Activated T-cell treated with anti-CD3 and anti-CD28 coated beads, Interleukin-2, amount 50 U/mL, for 24 hours (primary cell): ENCODE data around the gene CREB1.

Source experiments
- DNase-seq: peaks from one replicate; pipeline ENCODE4 v3.0.0-alpha.2; 2020
- H3K27ac Mint-ChIP-seq: 2 replicates; pipeline ENCODE4 v1.8.0; 2020; ENCODE audit warnings: mild to moderate bottlenecking, mixed read lengths
- H3K27me3 Mint-ChIP-seq: 2 replicates; pipeline ENCODE4 v1.8.0; 2020; ENCODE audit warnings: mixed read lengths
- H3K36me3 Mint-ChIP-seq: 2 replicates; pipeline ENCODE4 v1.8.0; 2020; ENCODE audit warnings: low read depth, mixed read lengths
- H3K4me1 Mint-ChIP-seq: 2 replicates; pipeline ENCODE4 v1.8.0; 2020; ENCODE audit warnings: low read depth, mixed read lengths
- H3K4me3 Mint-ChIP-seq: 2 replicates; pipeline ENCODE4 v1.8.0; 2020; ENCODE audit warnings: mild to moderate bottlenecking, moderate library complexity, mixed read lengths
- H3K9me3 Mint-ChIP-seq: 2 replicates; pipeline ENCODE4 v1.8.0; 2020; ENCODE audit warnings: mixed read lengths

Gene CREB1

DNA sequence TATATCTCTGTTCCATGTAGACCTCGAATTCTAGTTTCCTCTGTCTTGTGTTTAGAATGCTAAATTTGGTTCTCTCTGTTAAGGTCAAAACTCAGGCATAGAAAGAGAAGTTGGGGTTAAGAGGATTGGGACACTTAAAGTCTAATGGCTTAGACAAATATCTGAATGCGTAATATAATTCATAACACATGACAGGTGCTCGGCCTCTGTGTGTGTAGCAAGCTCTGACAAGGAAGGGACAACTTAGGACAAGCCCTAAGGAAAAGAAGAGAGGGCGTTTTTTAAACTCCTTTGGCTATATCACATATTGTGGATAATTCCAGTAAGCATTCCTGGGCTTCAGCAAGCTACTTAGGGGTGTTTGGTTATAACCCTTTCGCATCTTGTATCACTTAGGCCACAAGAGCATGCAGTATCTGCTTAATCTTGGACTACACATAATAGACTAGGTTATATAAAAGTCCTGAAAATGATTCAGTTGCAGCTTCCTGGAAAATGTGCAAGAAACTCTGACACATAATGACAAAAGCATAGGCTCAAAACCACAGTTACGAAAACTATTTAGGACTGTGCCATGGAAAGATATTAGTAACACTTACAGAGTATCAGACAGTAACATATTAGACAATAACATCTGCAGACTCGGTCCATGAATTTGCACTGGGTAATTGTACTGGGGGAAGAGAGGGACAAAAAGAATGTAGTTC is 16.1 kb upstream of the CREB1 start:
- H3K36me3 Mint-ChIP-seq, result no peaks in the 10 kb centered on the region
- DNase-seq, result no peak
- H3K27ac Mint-ChIP-seq, result peak overlapping the region; percentile 78
- no peaks in the 10 kb centered on the region for H3K9me3 Mint-ChIP-seq
- H3K27me3 Mint-ChIP-seq, result no peaks in the 10 kb centered on the region
- peaks cover 46% of the 10 kb centered on the region for H3K4me1 Mint-ChIP-seq
- H3K4me3 Mint-ChIP-seq, result peak overlapping the region; percentile 11

- Mint-ChIP-seq H3K27ac (peak overlapping the region; percentile 78), H3K27me3 (no peaks in the 10 kb centered on the region), H3K4me1 (peaks cover 46% of the 10 kb centered on the region), H3K36me3 (no peaks in the 10 kb centered on the region), H3K9me3 (no peaks in the 10 kb centered on the region), H3K4me3 (no peak overlapping the region)
- DNase-seq, result no peak
These were observed 15.3 kb upstream of the CREB1 start for GRCh38 chr2:207514451-207514850.

GRCh38 chr2:207515671-207516070 is 14.1 kb upstream of the CREB1 start:
- Mint-ChIP-seq H3K4me1 (peaks cover 48% of the 10 kb centered on the region), H3K4me3 (no peak overlapping the region), H3K36me3 (no peaks in the 10 kb centered on the region), H3K27me3 (no peaks in the 10 kb centered on the region), H3K9me3 (no peaks in the 10 kb centered on the region), H3K27ac (peak overlapping the region; percentile 52)
- DNase-seq, result no peak

- Mint-ChIP-seq H3K27ac (no peak overlapping the region), H3K36me3 (no peaks in the 10 kb centered on the region), H3K9me3 (no peaks in the 10 kb centered on the region), H3K4me3 (no peak overlapping the region), H3K4me1 (peaks cover 50% of the 10 kb centered on the region), H3K27me3 (no peaks in the 10 kb centered on the region)
- DNase-seq, result no peak
These were observed 13.6 kb upstream of the CREB1 start for GRCh38 chr2:207516206-207516605.

DNA sequence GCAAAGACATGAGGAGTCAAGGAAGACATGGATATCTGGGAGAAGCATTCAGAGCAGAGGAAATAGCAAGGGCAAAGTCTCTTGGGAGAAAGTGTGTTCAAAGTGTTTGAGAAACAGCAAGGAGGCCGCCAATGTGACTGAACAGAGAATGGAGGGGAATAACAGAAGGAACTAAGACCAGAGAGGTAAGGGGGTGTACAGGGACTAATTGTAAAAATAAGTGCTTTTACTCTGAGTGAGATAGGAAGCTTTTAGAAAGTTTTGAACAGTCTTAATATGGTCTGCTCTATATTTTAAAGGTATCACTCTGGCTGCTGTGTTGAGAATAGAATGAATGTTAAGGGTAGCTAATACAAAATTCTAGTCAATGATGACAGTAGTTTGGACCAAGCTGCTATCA is 6.8 kb upstream of the CREB1 start:
- H3K27ac Mint-ChIP-seq, result no peak overlapping the region
- no peaks in the 10 kb centered on the region for H3K27me3 Mint-ChIP-seq
- H3K4me1 Mint-ChIP-seq, result peaks cover 55% of the 10 kb centered on the region
- no peak for DNase-seq
- no peak overlapping the region for H3K4me3 Mint-ChIP-seq
- no peaks in the 10 kb centered on the region for H3K9me3 Mint-ChIP-seq
- H3K36me3 Mint-ChIP-seq, result no peaks in the 10 kb centered on the region

DNA sequence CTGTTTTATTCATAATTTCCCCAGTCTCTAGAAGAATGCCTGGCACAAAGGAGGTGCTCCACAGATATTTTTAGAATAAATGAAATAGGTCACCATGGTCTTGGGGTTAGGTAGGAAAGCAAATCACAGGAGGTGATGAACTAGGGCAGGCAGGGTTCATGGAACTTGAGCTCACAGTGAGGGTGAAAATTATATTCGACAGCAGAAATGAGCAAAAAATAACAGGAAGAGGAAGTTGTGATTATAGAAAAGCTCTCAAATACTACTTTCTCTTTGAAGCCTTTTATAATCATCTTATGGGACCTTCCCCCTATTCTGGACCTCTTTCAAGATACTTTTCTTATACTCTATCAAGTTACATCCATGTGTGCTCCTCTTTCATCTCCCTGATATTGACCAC is 4.5 kb upstream of the CREB1 start:
- Mint-ChIP-seq H3K27ac (peak overlapping the region; percentile 66), H3K36me3 (peaks cover 7% of the 10 kb centered on the region), H3K27me3 (no peaks in the 10 kb centered on the region), H3K9me3 (no peaks in the 10 kb centered on the region), H3K4me3 (no peak overlapping the region), H3K4me1 (peaks cover 63% of the 10 kb centered on the region)
- no peak for DNase-seq

GRCh38 chr2:207528980-207529329 is 807 bp upstream of the CREB1 start:
- Mint-ChIP-seq H3K36me3 (peaks cover 38% of the 10 kb centered on the region), H3K9me3 (no peaks in the 10 kb centered on the region), H3K4me1 (peaks cover 62% of the 10 kb centered on the region)

GRCh38 chr2:207530160-207531031 is 634 bp downstream of the CREB1 start:
- H3K27ac Mint-ChIP-seq, result peak overlapping the region; percentile 100
- no peaks in the 10 kb centered on the region for H3K9me3 Mint-ChIP-seq
- H3K4me3 Mint-ChIP-seq, result peak overlapping the region; percentile 98
- peaks cover 67% of the 10 kb centered on the region for H3K4me1 Mint-ChIP-seq
- no peaks in the 10 kb centered on the region for H3K27me3 Mint-ChIP-seq
- peak; percentile 73 for DNase-seq
- peaks cover 48% of the 10 kb centered on the region for H3K36me3 Mint-ChIP-seq

More at GRCh38 chr2:207528980-207529329, 807 bp upstream of the CREB1 start:
- H3K4me3 Mint-ChIP-seq, result peak overlapping the region; percentile 98
- DNase-seq, result no peak
- H3K27me3 Mint-ChIP-seq, result no peaks in the 10 kb centered on the region
- H3K27ac Mint-ChIP-seq, result peak overlapping the region; percentile 100

GRCh38 chr2:207531032-207531952 is 1.5 kb downstream of the CREB1 start:
- Mint-ChIP-seq H3K27me3 (no peaks in the 10 kb centered on the region), H3K9me3 (no peaks in the 10 kb centered on the region), H3K4me1 (peaks cover 64% of the 10 kb centered on the region), H3K36me3 (peaks cover 55% of the 10 kb centered on the region), H3K27ac (peak overlapping the region; percentile 97), H3K4me3 (peak overlapping the region; percentile 89)
- peak; percentile 57 for DNase-seq

DNA sequence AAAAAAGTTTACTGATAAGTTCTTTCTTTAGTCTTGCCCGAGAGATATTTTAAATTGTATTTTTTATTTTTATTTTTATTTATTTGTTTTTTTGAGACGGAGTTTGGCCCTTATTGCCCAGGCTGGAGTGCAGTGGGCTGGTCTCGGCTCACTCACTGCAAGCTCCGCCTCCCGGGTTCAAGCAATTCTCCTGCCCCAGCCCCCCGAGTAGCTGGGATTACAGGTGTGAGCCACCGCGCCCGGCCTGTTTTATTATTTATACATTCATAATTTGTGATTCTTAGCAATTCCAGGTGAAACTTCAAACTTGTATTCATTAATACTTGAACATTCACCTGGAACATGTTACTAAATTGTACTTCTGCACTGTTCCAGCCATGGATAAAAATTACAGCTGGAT is 2.9 kb downstream of the CREB1 start:
- H3K4me3 Mint-ChIP-seq, result peak overlapping the region; percentile 89
- no peaks in the 10 kb centered on the region for H3K9me3 Mint-ChIP-seq
- no peak for DNase-seq
- peaks cover 62% of the 10 kb centered on the region for H3K36me3 Mint-ChIP-seq
- peaks cover 60% of the 10 kb centered on the region for H3K4me1 Mint-ChIP-seq
- H3K27me3 Mint-ChIP-seq, result no peaks in the 10 kb centered on the region
- peak overlapping the region; percentile 97 for H3K27ac Mint-ChIP-seq

- Mint-ChIP-seq H3K27me3 (no peaks in the 10 kb centered on the region), H3K9me3 (no peaks in the 10 kb centered on the region), H3K27ac (peak overlapping the region; percentile 81), H3K36me3 (peaks cover 67% of the 10 kb centered on the region), H3K4me1 (peaks cover 60% of the 10 kb centered on the region), H3K4me3 (peak overlapping the region; percentile 58)
- no peak for DNase-seq
These were observed 3.8 kb downstream of the CREB1 start for GRCh38 chr2:207533461-207534008.

- peak overlapping the region; percentile 58 for H3K4me3 Mint-ChIP-seq
These were observed 4.7 kb downstream of the CREB1 start for GRCh38 chr2:207534417-207534816.

GRCh38 chr2:207539470-207539869 is 9.7 kb downstream of the CREB1 start:
- Mint-ChIP-seq H3K27ac (no peak overlapping the region), H3K4me1 (peaks cover 74% of the 10 kb centered on the region), H3K36me3 (peaks cover 61% of the 10 kb centered on the region), H3K4me3 (no peak overlapping the region), H3K27me3 (no peaks in the 10 kb centered on the region), H3K9me3 (no peaks in the 10 kb centered on the region)
- DNase-seq, result no peak

More at GRCh38 chr2:207534417-207534816, 4.7 kb downstream of the CREB1 start:
- Mint-ChIP-seq H3K27ac (peak overlapping the region; percentile 66), H3K4me1 (peaks cover 62% of the 10 kb centered on the region), H3K36me3 (peaks cover 71% of the 10 kb centered on the region), H3K27me3 (no peaks in the 10 kb centered on the region), H3K9me3 (no peaks in the 10 kb centered on the region)
- DNase-seq, result no peak

DNA sequence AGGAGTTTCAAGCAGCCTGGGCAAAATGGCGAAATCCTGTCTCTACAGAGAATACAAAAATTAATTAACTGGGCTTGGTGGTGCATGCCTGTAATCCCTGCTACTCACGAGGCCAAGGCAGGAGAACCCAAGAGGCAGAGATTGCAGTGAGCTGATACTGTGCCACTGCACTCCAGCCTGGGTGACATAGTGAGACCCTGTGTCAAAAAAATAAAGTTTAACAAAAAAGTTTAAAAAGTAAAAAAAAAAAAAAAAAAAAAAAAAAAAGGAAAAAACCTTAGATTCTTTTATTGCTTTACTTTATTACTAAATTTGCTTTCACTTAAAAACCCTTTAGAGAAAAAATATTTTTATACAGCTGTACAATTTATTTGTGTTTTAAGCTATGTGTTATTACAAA is 10.7 kb downstream of the CREB1 start:
- no peak overlapping the region for H3K27ac Mint-ChIP-seq
- no peak for DNase-seq
- peaks cover 61% of the 10 kb centered on the region for H3K36me3 Mint-ChIP-seq

More for the DNA sequence above, 10.7 kb downstream of the CREB1 start:
- Mint-ChIP-seq H3K27me3 (no peaks in the 10 kb centered on the region), H3K4me3 (no peak overlapping the region), H3K4me1 (peaks cover 71% of the 10 kb centered on the region), H3K9me3 (no peaks in the 10 kb centered on the region)
